ENCODE results near the gene TAAR2. TPM values are rescaled to one million over a fixed set of nuclear protein-coding genes. Genes with fewer than 3 reads are reported as not detected.

Gene TAAR2, protein sequence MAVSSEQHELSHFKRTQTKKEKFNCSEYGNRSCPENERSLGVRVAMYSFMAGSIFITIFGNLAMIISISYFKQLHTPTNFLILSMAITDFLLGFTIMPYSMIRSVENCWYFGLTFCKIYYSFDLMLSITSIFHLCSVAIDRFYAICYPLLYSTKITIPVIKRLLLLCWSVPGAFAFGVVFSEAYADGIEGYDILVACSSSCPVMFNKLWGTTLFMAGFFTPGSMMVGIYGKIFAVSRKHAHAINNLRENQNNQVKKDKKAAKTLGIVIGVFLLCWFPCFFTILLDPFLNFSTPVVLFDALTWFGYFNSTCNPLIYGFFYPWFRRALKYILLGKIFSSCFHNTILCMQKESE
- polyA plus RNA-seq: not detected in 2 replicates

DNA sequence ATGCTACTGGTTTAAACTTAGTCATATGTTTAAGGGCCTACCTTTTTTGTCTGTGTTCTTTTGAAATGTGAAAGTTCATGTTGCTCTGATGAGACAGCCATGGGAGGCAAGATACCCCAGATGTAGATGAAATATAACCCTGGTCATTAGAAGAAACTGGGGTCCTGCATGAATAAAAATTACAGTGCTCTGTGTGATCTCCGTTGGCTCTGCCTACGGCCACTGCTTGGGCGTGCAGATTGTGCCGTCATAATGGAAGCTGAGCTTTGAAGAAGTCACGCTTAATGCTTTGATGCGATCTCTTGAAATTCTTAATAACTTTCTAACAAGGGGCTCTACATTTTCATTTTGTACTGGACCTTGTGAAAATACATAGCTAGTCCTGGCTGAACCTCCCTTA, at the start of gene TAAR2:
TSS of gene TAAR2 (minus strand) at position 101 of the 400 bp plus-strand sequence. CDS start at position 101, 0 bp downstream.

DNA sequence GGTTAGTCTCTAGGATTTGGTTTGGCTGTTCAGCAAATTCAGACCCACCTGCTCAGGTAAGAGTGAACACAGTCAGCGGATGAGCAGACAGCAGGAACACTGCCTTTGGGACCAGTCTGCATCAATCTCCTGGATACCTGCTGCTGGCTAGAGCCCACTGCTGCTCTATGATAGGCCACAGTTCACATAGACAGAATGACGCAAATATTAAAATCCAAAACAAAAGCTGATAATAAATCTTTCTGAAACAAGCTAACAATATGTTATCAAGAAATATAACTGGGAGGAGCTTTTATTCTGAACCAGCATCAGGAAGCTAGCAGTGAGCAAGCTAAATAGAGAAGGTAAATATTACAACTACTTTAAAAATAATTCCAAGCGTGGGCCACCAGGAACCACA, 35.0 kb upstream of the TAAR2 start, which contains the start of gene TAAR1:
TSS of gene TAAR1 (minus strand) at position 101 of the 400 bp plus-strand sequence. CDS start 13,179 bp downstream, outside the sequence.

DNA sequence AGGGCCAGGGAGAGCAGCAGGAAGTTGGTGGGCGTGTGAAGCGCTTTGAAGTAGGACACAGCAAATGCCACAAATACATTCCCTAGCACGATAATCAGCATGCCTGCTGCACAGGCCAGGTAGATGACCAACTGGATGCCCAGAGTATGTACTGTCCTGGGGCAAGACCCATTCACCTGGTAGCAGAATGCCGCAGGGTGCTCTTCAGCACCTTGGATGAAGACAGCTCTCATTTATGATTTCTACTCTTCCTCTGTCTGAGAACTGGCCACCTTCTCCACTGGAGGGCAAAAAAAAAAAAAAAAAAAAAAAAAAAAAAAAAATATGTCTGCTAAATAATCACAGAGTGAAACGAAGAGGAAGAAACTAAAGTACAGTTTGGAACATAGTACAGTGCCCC, 34.6 kb downstream of the TAAR2 start, which contains the start of gene TAAR5:
TSS of gene TAAR5 (minus strand) at position 288 of the 400 bp plus-strand sequence. CDS start at position 233, 55 bp downstream.

DNA sequence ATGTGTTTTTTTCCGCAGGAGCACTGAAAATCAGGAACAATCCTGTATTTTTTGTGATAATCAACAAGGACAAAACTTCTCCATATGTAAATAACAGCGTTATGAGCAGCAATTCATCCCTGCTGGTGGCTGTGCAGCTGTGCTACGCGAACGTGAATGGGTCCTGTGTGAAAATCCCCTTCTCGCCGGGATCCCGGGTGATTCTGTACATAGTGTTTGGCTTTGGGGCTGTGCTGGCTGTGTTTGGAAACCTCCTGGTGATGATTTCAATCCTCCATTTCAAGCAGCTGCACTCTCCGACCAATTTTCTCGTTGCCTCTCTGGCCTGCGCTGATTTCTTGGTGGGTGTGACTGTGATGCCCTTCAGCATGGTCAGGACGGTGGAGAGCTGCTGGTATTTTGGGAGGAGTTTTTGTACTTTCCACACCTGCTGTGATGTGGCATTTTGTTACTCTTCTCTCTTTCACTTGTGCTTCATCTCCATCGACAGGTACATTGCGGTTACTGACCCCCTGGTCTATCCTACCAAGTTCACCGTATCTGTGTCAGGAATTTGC, 53.8 kb downstream of the TAAR2 start, which contains the start of gene TAAR6:
TSS of gene TAAR6 (plus strand) at position 102 of the 557 bp plus-strand sequence. CDS start at position 102, 0 bp downstream.

Other genes with a start within 250 kb of the TAAR2 start
- 2.4 TPM in 1 of 2 replicates, not detected in the other for gene MOXD1, start 222.8 kb downstream of the TAAR2 start, polyA plus RNA-seq
- 5.6 and 25.0 TPM in 2 replicates for gene STX7, start 111.2 kb downstream of the TAAR2 start, polyA plus RNA-seq
- gene TAAR9, start 86.0 kb downstream of the TAAR2 start, polyA plus RNA-seq: not detected in 2 replicates
- gene TAAR8, start 71.6 kb downstream of the TAAR2 start, polyA plus RNA-seq: not detected in 2 replicates
- not detected in 2 replicates for gene TAAR6, start 54.0 kb downstream of the TAAR2 start, polyA plus RNA-seq
- not detected in 2 replicates for gene TAAR5, start 34.5 kb downstream of the TAAR2 start, polyA plus RNA-seq
- not detected in 2 replicates for gene TAAR1, start 34.9 kb upstream of the TAAR2 start, polyA plus RNA-seq
- gene VNN1, start 89.8 kb upstream of the TAAR2 start, polyA plus RNA-seq: 1.6 and 2.5 TPM in 2 replicates
- gene VNN2, start 133.6 kb upstream of the TAAR2 start, polyA plus RNA-seq: not detected in 2 replicates
- gene SLC18B1, start 174.4 kb upstream of the TAAR2 start, polyA plus RNA-seq: 27.9 and 34.0 TPM in 2 replicates
- gene RPS12, start 190.3 kb upstream of the TAAR2 start, polyA plus RNA-seq: 342 and 394 TPM in 2 replicates